GM12892 (cell line): ENCODE measurements around the gene COL4A1.

Experiments used
- DNase-seq: peaks from one replicate; pipeline ENCODE4 v3.0.0; 2011; ENCODE audit not compliant: insufficient read length
- FAIRE-seq: peaks from 2 replicates; lab custom pipeline; 2011; peaks lifted over from hg19 to GRCh38; lab: Jason Lieb, UNC
- POLR2A ChIP-seq: IDR thresholded peaks from 2 replicates; pipeline ENCODE4 v1.6.1; 2011; ENCODE audit warnings: low read depth, low read length, control low read depth
- POLR2AphosphoS5 ChIP-seq: IDR thresholded peaks from 2 replicates; pipeline ENCODE4 v1.6.1; 2011; ENCODE audit warnings: low read depth, low read length, control low read depth
- TAF1 ChIP-seq: IDR thresholded peaks from 2 replicates; pipeline ENCODE4 v1.6.1; 2011; ENCODE audit warnings: low read depth, mild to moderate bottlenecking, control low read depth, low read length, borderline replicate concordance

The COL4A1 gene

DNA sequence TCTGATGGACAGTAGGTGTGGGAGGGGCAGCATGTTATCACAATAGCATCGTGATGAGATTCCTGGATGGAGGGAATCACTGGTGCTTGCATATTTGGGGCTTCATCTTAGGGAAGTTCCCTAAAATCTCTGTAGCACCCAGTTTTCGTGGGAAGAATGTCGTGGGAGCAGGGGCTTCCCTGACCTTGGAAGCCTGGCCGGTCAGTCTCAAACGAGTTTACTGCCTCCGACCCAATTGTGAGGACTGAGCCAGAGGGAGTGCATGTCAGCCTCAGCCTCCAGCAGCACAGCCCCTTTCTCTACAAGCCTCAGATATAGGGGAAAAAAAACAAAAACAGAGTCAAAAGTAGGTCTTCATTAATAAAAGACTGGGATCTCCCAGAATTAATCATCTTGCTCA, 32.3 kb upstream of the COL4A1 start:
- FAIRE-seq (no peak), DNase-seq (no peak)
- TF ChIP-seq TAF1 (no peak), POLR2AphosphoS5 (no peak), POLR2A (no peak)

DNA sequence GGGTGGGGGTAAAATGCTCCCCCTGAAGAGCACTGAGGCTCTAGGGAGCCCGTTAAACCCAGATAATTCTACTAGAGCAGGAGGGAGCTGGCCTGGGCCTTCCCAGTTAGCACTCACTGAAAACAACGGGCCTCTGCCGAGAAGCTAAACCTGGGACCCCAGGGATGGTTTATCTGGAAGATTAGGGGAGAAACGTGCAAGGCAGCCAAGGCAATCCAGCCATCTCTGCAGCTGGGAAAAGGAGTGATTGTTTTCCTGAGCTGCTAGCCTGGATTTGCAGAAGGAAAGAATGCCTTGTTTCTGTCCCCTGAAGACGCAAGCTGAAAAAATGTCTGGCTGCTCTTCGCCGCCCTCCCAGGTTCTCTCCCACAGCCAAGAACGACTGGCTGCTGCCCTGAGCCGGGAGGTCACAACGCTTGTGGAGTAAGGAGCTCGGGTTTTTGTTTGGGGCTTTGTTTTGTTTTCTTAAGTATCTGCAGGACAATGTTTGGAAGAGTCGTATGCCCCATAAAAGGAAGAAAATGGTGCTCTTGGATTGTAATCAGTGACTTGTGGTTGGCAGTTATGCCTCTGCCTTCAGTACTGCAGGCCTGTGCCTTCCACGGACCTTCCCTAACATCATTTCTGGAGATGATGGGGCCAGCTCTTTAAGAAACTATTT, 31.6 kb upstream of the COL4A1 start:
- DNase-seq (no peak), FAIRE-seq (no peak)
- no peak for TF ChIP-seq TAF1
- TF ChIP-seq POLR2AphosphoS5 = no peak
- no peak for TF ChIP-seq POLR2A

GRCh38 chr13:110337247-110337646, 30.3 kb upstream of the COL4A1 start:
- TF ChIP-seq POLR2AphosphoS5 (no peak), POLR2A (no peak), TAF1 (no peak)
- DNase-seq (no peak), FAIRE-seq (no peak)

DNA sequence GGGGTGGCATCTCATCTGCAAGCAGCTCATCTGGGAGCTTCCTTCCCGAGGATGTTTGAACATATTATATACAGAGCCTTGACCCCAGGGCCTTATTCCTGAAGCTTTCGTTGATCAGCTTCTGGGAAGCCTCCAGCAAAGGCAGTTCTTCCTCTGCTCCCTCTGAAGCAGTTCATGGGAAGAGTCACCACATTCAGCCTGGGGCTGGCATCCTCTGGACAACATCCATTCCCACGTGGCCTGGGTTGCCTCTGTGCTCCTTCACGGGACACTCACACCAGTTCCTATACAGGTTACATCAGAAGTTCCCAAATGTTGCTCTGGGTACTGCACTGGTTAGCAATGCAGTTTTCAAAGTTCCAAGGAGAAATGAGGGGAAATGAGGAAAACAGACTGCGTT, 29.7 kb upstream of the COL4A1 start:
- no peak for TF ChIP-seq POLR2A
- no peak for TF ChIP-seq TAF1
- no peak for TF ChIP-seq POLR2AphosphoS5
- no peak for FAIRE-seq
- no peak for DNase-seq

DNA sequence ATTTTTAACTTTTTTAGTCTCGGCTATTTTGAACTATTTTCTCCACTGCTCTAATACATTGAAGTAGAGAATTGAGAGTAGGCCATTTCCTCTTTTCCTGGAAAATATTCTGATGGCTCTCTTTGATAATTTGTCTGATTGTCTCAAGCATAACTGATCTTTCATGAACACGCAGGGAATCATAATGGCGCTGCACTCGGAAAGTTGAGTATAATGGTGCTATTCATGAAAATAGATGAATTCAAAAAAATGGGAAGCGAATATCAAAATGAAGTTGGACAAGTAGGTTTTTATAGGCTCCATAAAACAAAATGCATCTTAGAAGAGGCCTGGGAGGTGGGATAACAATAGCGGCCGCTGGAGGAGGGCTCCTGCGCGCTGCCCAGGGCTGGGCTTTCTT, 29.2 kb upstream of the COL4A1 start:
- TF ChIP-seq POLR2A = no peak
- no peak for TF ChIP-seq TAF1
- TF ChIP-seq POLR2AphosphoS5 = no peak
- FAIRE-seq = no peak
- DNase-seq = no peak

GRCh38 chr13:110334841-110335490, 28.0 kb upstream of the COL4A1 start:
- FAIRE-seq (no peak), DNase-seq (no peak)
- no peak for TF ChIP-seq POLR2A
- TF ChIP-seq POLR2AphosphoS5 = no peak
- no peak for TF ChIP-seq TAF1

- no peak for FAIRE-seq
These were observed 27.3 kb upstream of the COL4A1 start for GRCh38 chr13:110334256-110334655.

DNA sequence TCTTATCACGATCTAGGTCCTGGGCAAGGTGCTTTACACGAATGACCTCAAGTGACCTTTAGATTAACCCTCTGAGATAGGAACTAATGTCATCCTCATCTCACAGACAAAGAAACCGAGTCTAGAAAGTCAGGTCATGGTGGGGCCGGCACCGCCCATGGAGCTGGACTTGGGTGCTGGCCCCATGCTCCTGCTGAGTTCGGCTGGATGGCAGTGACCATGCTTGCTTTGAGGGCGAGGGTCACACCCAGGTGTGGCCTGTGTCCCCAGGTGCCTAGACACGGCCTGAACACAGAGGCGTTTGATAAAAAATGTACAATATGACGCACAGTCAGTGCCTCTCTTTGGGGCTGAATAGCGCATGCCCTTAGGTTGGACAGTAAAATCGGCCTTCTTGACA, 26.9 kb upstream of the COL4A1 start:
- DNase-seq = no peak
- FAIRE-seq = no peak
- no peak for TF ChIP-seq POLR2A
- no peak for TF ChIP-seq TAF1
- TF ChIP-seq POLR2AphosphoS5 = no peak

More at GRCh38 chr13:110334256-110334655, 27.3 kb upstream of the COL4A1 start:
- no peak for DNase-seq
- no peak for TF ChIP-seq POLR2A
- no peak for TF ChIP-seq TAF1
- TF ChIP-seq POLR2AphosphoS5 = no peak

GRCh38 chr13:110332750-110333149, 25.8 kb upstream of the COL4A1 start:
- DNase-seq (no peak), FAIRE-seq (no peak)
- TF ChIP-seq TAF1 (no peak), POLR2AphosphoS5 (no peak), POLR2A (no peak)

DNA sequence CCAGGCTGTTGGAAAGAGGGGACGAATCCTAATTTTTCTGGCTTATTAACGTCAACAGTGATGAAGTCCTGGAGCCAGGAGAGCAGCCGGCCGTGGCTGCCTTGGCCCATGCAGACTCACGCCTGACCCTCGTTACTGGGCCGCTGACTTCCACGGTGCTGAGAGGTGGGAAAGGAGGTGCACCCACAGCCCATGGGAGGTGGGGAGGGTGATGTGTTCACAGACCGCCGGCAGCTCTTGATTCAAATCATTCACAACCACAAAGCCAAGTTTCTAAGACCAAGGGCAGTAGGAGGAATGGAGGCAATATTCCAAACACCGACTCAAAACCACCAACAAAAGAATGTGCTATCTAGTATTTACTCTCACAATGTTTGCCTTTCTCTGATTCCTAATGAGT, 24.4 kb upstream of the COL4A1 start:
- DNase-seq (no peak), FAIRE-seq (no peak)
- TF ChIP-seq POLR2AphosphoS5 (no peak), TAF1 (no peak), POLR2A (no peak)

GRCh38 chr13:110330491-110331011, 23.6 kb upstream of the COL4A1 start:
- DNase-seq (no peak), FAIRE-seq (no peak)
- TF ChIP-seq POLR2A (no peak), TAF1 (no peak), POLR2AphosphoS5 (no peak)
